Measurements from ENCODE around the gene PRTFDC1.
"Not testable (repeated sequence)": the region's sequence is repeated elsewhere in the genome, so short reads cannot be mapped to it uniquely, and the experiment has no call there.

PRTFDC1 gene

GRCh38 chr10:24929056-24929544, 23.3 kb downstream of the PRTFDC1 start:
- no peak for DNase-seq

GRCh38 chr10:24928163-24928562, 24.2 kb downstream of the PRTFDC1 start:
- no peak for DNase-seq

GRCh38 chr10:24926557-24926956, 25.8 kb downstream of the PRTFDC1 start:
- DNase-seq: no peak

- DNase-seq: no peak
These were observed 26.6 kb downstream of the PRTFDC1 start for GRCh38 chr10:24925799-24926198.

GRCh38 chr10:24924483-24924882, 27.9 kb downstream of the PRTFDC1 start:
- DNase-seq: not testable (repeated sequence)

- not testable (repeated sequence) for DNase-seq
These were observed 30.1 kb downstream of the PRTFDC1 start for GRCh38 chr10:24922222-24922868.

GRCh38 chr10:24920907-24921881, 31.2 kb downstream of the PRTFDC1 start:
- no peak for DNase-seq

GRCh38 chr10:24920192-24920591, 32.2 kb downstream of the PRTFDC1 start:
- DNase-seq: not testable (repeated sequence)

- DNase-seq: not testable (repeated sequence)
These were observed 32.8 kb downstream of the PRTFDC1 start for GRCh38 chr10:24919629-24920028.

- no peak for DNase-seq
These were observed 34.4 kb downstream of the PRTFDC1 start for GRCh38 chr10:24917979-24918378.

GRCh38 chr10:24917493-24917892, 34.9 kb downstream of the PRTFDC1 start:
- no peak for DNase-seq

- DNase-seq: no peak
These were observed 36.0 kb downstream of the PRTFDC1 start for GRCh38 chr10:24916365-24916764.

- DNase-seq: no peak
These were observed 37.1 kb downstream of the PRTFDC1 start for GRCh38 chr10:24915304-24915703.

GRCh38 chr10:24914148-24914547, 38.3 kb downstream of the PRTFDC1 start:
- no peak for DNase-seq

GRCh38 chr10:24912215-24912614, 40.2 kb downstream of the PRTFDC1 start:
- no peak for DNase-seq

GRCh38 chr10:24911029-24911428, 41.4 kb downstream of the PRTFDC1 start:
- no peak for DNase-seq

- no peak for DNase-seq
These were observed 41.8 kb downstream of the PRTFDC1 start for GRCh38 chr10:24910574-24910973.

- no peak for DNase-seq
These were observed 43.5 kb downstream of the PRTFDC1 start for GRCh38 chr10:24908793-24909423.

GRCh38 chr10:24907956-24908355, 44.5 kb downstream of the PRTFDC1 start:
- no peak for DNase-seq

GRCh38 chr10:24906372-24906771, 46.0 kb downstream of the PRTFDC1 start:
- no peak for DNase-seq

GRCh38 chr10:24904824-24905223, 47.6 kb downstream of the PRTFDC1 start:
- DNase-seq: no peak

GRCh38 chr10:24902400-24902728, 50.0 kb downstream of the PRTFDC1 start:
- no peak for DNase-seq

- no peak for DNase-seq
These were observed 50.6 kb downstream of the PRTFDC1 start for GRCh38 chr10:24901686-24902399.
